ENCODE data around the gene SLC6A11. TPM values are rescaled to one million over a fixed set of nuclear protein-coding genes. Genes with fewer than 3 reads are reported as not detected.

SLC6A11 gene
- polyA plus RNA-seq, 1 donor (not counting 4 experiments of a cell fraction or from before 2014, with no cell fraction given) = 9.8 TPM

DNA sequence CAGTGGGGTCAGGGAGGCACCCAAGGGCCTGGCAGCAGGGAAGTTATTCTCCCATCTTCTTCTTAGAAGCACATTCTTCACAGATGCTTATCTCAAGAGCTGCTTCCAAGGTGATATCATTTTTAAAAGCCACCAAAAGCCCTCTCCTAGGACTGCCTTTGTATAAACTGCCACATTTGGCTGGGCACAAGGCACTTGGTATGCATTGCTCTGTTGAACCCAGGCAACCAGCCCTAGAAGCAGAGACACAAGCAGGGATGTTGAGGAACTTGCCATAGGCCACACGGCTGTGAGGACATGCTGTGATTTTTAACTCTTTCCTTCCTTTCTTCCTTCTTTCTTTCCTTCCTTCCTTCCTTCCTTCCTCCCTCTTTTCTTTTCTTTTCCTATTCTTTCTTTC, 169.2 kb downstream of the SLC6A11 start:
- Histone ChIP-seq H3K36me3 (ENCODE audit: control insufficient read depth in 2 of 2, extremely low read depth in 1 of 2, insufficient read depth in 2 of 2, low read length in 2 of 2) (no peaks in the 10 kb centered on the region), H3K4me2 (ENCODE audit: control insufficient read depth, extremely low read depth, insufficient read depth, low read depth, low read length) (no peak overlapping the region), H3K27me3 (ENCODE audit: control insufficient read depth, extremely low read depth, insufficient read depth, low read length) (peaks cover 66% of the 10 kb centered on the region), H3K9me3 (ENCODE audit: control insufficient read depth, low read depth, low read length) (no peaks in the 10 kb centered on the region), H2AFZ (ENCODE audit: control insufficient read depth, low read length) (no peak overlapping the region), H3K4me1 (ENCODE audit: control insufficient read depth, extremely low read depth, insufficient read depth, low read length) (peaks cover 8% of the 10 kb centered on the region), H3K9ac (ENCODE audit: control insufficient read depth, extremely low read depth, insufficient read depth, low read length) (no peak overlapping the region), H3K4me3 (ENCODE audit: control insufficient read depth in 2 of 3, extremely low read depth in 1 of 3, insufficient read depth in 2 of 3, low read depth in 1 of 3, low read length in 3 of 3) (no peak overlapping the region), H3K79me2 (ENCODE audit: control insufficient read depth, insufficient read depth, low read length) (no peaks in the 10 kb centered on the region), H4K20me1 (ENCODE audit: control insufficient read depth, extremely low read depth, insufficient read depth, low read length) (peaks cover 3% of the 10 kb centered on the region), H3K27ac (ENCODE audit: control insufficient read depth, insufficient read depth, low read length) (no peak overlapping the region), H3K9me1 (ENCODE audit: control insufficient read depth, extremely low read depth, insufficient read depth, low read length) (no peaks in the 10 kb centered on the region)
- dilution Hi-C loops (cut with MboI; ENCODE audit: extremely low pct_ligation_motif_present, low sequenced_read_pairs) = no loop called here
- TF ChIP-seq, protein P1, sequence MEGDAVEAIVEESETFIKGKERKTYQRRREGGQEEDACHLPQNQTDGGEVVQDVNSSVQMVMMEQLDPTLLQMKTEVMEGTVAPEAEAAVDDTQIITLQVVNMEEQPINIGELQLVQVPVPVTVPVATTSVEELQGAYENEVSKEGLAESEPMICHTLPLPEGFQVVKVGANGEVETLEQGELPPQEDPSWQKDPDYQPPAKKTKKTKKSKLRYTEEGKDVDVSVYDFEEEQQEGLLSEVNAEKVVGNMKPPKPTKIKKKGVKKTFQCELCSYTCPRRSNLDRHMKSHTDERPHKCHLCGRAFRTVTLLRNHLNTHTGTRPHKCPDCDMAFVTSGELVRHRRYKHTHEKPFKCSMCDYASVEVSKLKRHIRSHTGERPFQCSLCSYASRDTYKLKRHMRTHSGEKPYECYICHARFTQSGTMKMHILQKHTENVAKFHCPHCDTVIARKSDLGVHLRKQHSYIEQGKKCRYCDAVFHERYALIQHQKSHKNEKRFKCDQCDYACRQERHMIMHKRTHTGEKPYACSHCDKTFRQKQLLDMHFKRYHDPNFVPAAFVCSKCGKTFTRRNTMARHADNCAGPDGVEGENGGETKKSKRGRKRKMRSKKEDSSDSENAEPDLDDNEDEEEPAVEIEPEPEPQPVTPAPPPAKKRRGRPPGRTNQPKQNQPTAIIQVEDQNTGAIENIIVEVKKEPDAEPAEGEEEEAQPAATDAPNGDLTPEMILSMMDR (optimal IDR thresholded peaks at IDR 0.05 in 1 of 3, IDR thresholded peaks at IDR 0.05 in 1 of 3, conservative IDR thresholded peaks at IDR 0.05 in 1 of 3; ENCODE audit: extremely low read depth in 1 of 3, insufficient read depth in 2 of 3, low read length in 3 of 3) = no peak
- TF ChIP-seq EZH2 (IDR thresholded peaks at IDR 0.05; ENCODE audit: low read length) = no peak
- FAIRE-seq = no peak
- DNase-seq (ENCODE audit: low read depth, low spot score) = no peak

DNA sequence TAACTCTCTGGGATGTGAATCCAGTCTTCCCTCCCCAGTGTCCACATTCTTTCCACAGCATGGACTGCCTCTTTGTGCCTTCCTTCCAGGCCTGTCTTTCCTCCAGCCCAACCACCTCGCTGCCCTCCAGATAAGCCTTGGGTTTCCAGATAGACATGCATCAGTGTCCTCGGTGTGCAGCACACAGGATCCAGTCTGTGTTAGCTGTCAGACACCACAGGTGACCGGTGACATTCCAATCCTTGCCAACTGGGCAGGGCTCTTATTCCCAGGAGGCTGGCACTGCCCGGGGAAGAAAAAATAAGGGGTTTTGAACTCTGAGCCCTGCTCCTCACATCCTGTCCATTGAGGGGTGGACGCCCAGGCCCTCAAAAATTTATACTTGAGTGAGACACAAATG, 170.6 kb downstream of the SLC6A11 start:
- H3K4me1 ChIP-seq (ENCODE audit: control insufficient read depth, extremely low read depth, insufficient read depth, low read length) = peaks cover 8% of the 10 kb centered on the region
- dilution Hi-C loops (cut with MboI; ENCODE audit: extremely low pct_ligation_motif_present, low sequenced_read_pairs) = no loop called here
- H3K9me1 ChIP-seq (ENCODE audit: control insufficient read depth, extremely low read depth, insufficient read depth, low read length) = no peaks in the 10 kb centered on the region
- H3K27me3 ChIP-seq (ENCODE audit: control insufficient read depth, extremely low read depth, insufficient read depth, low read length) = peaks cover 67% of the 10 kb centered on the region
- H3K4me3 ChIP-seq (ENCODE audit: control insufficient read depth in 2 of 3, extremely low read depth in 1 of 3, insufficient read depth in 2 of 3, low read depth in 1 of 3, low read length in 3 of 3) = no peak overlapping the region
- FAIRE-seq (no peak), DNase-seq (ENCODE audit: low read depth, low spot score) (no peak)
- H3K9ac ChIP-seq (ENCODE audit: control insufficient read depth, extremely low read depth, insufficient read depth, low read length) = no peak overlapping the region
- H3K4me2 ChIP-seq (ENCODE audit: control insufficient read depth, extremely low read depth, insufficient read depth, low read depth, low read length) = no peak overlapping the region
- H3K36me3 ChIP-seq (ENCODE audit: control insufficient read depth in 2 of 2, extremely low read depth in 1 of 2, insufficient read depth in 2 of 2, low read length in 2 of 2) = no peaks in the 10 kb centered on the region
- TF ChIP-seq, protein P1 (optimal IDR thresholded peaks at IDR 0.05 in 1 of 3, IDR thresholded peaks at IDR 0.05 in 1 of 3, conservative IDR thresholded peaks at IDR 0.05 in 1 of 3; ENCODE audit: extremely low read depth in 1 of 3, insufficient read depth in 2 of 3, low read length in 3 of 3) = no peak
- no peak for TF ChIP-seq EZH2 (IDR thresholded peaks at IDR 0.05; ENCODE audit: low read length)
- no peaks in the 10 kb centered on the region for H3K79me2 ChIP-seq (ENCODE audit: control insufficient read depth, insufficient read depth, low read length)
- no peak overlapping the region for H2AFZ ChIP-seq (ENCODE audit: control insufficient read depth, low read length)
- H3K9me3 ChIP-seq (ENCODE audit: control insufficient read depth, low read depth, low read length) = no peaks in the 10 kb centered on the region
- no peak overlapping the region for H3K27ac ChIP-seq (ENCODE audit: control insufficient read depth, insufficient read depth, low read length)
- H4K20me1 ChIP-seq (ENCODE audit: control insufficient read depth, extremely low read depth, insufficient read depth, low read length) = peaks cover 3% of the 10 kb centered on the region
